H1 (cell line): ENCODE results near the gene ZDHHC1. TPM values are rescaled to one million over a fixed set of nuclear protein-coding genes. Genes with fewer than 3 reads are reported as not detected.

ENCODE experiments used
- BCL11A ChIP-seq, 2 experiments: IDR thresholded peaks; one replicate each; pipeline ENCODE4 v1.6.1; 2011; ENCODE audit warnings: low read depth in 2 of 2, low read length in 2 of 2, mild to moderate bottlenecking in 2 of 2
- GABPA ChIP-seq: IDR thresholded peaks from 2 replicates; pipeline ENCODE4 v1.6.1; 2011; ENCODE audit warnings: mild to moderate bottlenecking, low read length, moderate library complexity, borderline replicate concordance; ENCODE audit not compliant: insufficient read depth
- TBP ChIP-seq: IDR thresholded peaks from 2 replicates; pipeline ENCODE4 v1.6.1; 2011; ENCODE audit warnings: low read depth, low read length, improper control_type of control experiment
- TCF12 ChIP-seq: IDR thresholded peaks from 2 replicates; pipeline ENCODE4 v1.6.1; 2011; ENCODE audit warnings: low read depth, mild to moderate bottlenecking, low read length
- polyA plus RNA-seq, 7 experiments: library from polyadenylated mRNA; depleted of rRNA in 3 of 7; stranded (reverse) in 5 of 7; unstranded in 2 of 7; fragments of >200 nt in 5 of 7; fragments of 200-250 nt in 2 of 7; gene quantifications; 1 replicate in 5 of 7; 2 replicates in 1 of 7; 4 replicates in 1 of 7; pipeline versions ENCODE4 v1.2.1 to v1.2.3, GENCODE V29; 2011 to 2013; ENCODE audit warnings: missing spikeins in 2 of 7, mixed read lengths in 2 of 7
- total RNA-seq: library from RNA; stranded (reverse); fragmentation: NEBNext Ultra II Directional; extraction: Animal tissue kit (Norgen Biotek cat#: 25700); gene quantifications from 2 replicates; pipeline ENCODE4 v1.2.1, GENCODE V29; 2021
- TF ChIP-seq, protein P1 (sequence below): IDR thresholded peaks from 2 replicates; pipeline ENCODE4 v1.6.1; 2011; ENCODE audit warnings: low read length, improper control_type of control experiment
- TF ChIP-seq, protein P2 (sequence below): IDR thresholded peaks from 2 replicates; pipeline ENCODE4 v1.6.1; 2012; ENCODE audit warnings: inconsistent platforms

Gene ZDHHC1
- total and polyA plus RNA-seq, 2 of the 8 experiments (the other 6 are each of a cell fraction or from before 2014, with no cell fraction given), result 3.1 to 4.9 TPM

DNA sequence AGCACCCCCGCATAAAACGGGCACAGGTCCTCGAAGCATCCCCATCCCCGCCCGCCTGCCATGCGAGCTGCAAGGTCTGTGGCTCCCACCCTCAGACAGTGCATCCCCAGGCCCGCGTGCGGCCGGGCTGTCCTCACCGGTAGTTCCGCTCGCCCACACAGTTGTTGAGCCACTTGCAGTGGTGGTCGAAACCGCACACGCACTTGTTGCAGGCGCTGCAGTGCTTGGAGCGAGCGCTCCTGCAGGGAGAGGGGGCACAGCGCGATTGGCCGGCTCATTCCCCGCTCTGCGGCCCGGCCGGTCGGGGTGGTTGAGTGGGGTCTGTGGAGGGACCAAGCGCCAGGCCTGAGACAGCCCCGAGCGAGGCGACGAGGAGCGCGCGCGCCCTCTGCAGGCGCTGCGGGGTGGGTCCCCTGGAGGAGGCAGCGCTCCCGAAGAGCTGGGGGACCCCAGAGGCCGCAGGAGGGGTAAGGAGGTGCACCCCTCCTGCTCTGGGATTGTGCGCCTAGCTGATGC lies 17.0 kb downstream of the ZDHHC1 start (continued):
- TF ChIP-seq, protein P1, sequence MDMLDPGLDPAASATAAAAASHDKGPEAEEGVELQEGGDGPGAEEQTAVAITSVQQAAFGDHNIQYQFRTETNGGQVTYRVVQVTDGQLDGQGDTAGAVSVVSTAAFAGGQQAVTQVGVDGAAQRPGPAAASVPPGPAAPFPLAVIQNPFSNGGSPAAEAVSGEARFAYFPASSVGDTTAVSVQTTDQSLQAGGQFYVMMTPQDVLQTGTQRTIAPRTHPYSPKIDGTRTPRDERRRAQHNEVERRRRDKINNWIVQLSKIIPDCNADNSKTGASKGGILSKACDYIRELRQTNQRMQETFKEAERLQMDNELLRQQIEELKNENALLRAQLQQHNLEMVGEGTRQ, result no peak
- TF ChIP-seq GABPA, result 0 out of 2 replicates have a peak, but pooled peaks have one; percentile 56
- no peak for TF ChIP-seq TCF12
- TF ChIP-seq BCL11A (IDR thresholded peaks at IDR 0.05; ENCODE audit: low read depth in 2 of 2, low read length in 2 of 2), result no peak
- peak; percentile 50; the same call in 1 of the 2 replicates for TF ChIP-seq TBP
- TF ChIP-seq, protein P2, sequence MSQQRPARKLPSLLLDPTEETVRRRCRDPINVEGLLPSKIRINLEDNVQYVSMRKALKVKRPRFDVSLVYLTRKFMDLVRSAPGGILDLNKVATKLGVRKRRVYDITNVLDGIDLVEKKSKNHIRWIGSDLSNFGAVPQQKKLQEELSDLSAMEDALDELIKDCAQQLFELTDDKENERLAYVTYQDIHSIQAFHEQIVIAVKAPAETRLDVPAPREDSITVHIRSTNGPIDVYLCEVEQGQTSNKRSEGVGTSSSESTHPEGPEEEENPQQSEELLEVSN, result peak; percentile 23; the same call in 1 of the 2 replicates
